Measurements from ENCODE around the gene GIN1. TPM values are rescaled to one million over a fixed set of nuclear protein-coding genes. Genes with fewer than 3 reads are reported as not detected.
A peak's percentile ranks its signal among the peaks of the same experiment; 100 is the strongest.
"Not testable (repeated sequence)": the region's sequence is repeated elsewhere in the genome, so short reads cannot be mapped to it uniquely, and the experiment has no call there.

The GIN1 gene
- total and polyA plus RNA-seq, 8 donors = 2.2 to 6.2 (median 3.6) TPM

DNA sequence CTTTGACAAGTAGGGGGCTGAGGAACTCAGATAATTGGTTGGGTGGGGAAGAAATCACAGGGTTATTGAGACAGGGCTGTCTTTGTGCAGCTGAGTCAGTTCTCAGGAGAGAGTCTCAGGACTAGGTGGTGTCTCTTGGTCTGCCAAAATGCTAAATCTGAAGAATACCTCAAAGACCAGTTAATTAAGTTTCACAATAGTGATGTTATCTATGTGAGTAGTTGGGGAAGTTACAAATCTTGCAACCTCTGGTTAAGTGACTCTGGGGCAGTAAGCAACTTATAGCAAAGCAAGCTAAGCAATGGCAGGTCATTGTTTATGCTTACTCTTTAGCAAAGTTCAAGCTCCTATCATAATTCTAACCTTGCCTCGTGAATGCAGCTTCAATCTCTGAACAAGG lies 53.6 kb downstream of the GIN1 start:
- 36 to 58% methylated on average over 1 of the region's 1 CpG for WGBS, 2 donors
- Histone ChIP-seq H3K4me1 (no peaks in the 10 kb centered on the region), H3K27me3 (no peaks in the 10 kb centered on the region), H3K27ac (no peak overlapping the region), H3K4me3 (no peak overlapping the region), H3K36me3 (no peaks in the 10 kb centered on the region), H3K9me3 (no peaks in the 10 kb centered on the region)
- intact Hi-C loops (cut with DNase I) = no loop called here
- no peak for DNase-seq
- no peak for FAIRE-seq
- TF ChIP-seq, protein P1, sequence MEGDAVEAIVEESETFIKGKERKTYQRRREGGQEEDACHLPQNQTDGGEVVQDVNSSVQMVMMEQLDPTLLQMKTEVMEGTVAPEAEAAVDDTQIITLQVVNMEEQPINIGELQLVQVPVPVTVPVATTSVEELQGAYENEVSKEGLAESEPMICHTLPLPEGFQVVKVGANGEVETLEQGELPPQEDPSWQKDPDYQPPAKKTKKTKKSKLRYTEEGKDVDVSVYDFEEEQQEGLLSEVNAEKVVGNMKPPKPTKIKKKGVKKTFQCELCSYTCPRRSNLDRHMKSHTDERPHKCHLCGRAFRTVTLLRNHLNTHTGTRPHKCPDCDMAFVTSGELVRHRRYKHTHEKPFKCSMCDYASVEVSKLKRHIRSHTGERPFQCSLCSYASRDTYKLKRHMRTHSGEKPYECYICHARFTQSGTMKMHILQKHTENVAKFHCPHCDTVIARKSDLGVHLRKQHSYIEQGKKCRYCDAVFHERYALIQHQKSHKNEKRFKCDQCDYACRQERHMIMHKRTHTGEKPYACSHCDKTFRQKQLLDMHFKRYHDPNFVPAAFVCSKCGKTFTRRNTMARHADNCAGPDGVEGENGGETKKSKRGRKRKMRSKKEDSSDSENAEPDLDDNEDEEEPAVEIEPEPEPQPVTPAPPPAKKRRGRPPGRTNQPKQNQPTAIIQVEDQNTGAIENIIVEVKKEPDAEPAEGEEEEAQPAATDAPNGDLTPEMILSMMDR (IDR thresholded peaks at IDR 0.05) = no peak
- no peak for ATAC-seq

DNA sequence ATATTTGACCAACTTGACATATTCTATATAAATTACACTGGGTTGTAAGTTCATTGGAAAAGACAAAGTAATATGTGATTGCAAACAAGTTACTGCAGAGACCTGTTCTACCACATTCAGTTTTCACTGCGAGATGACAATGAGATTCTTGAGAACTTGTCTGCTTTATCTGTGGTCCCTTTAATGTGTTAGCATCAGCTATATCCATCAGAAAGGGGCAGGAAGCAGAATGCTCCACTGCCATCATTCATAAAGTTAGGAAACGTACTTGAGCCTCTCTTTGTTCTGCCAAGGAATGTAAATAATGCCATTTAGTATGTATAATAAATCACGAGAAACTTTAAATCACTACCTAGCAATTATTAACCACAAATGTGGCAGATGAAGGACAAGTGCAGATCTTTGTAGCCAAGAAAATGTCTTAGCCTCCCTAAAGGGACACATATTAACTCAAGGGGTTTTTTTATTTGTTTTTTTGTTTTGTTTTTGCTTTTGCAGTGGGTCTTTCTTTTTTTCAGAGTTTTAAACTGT lies 59.4 kb downstream of the GIN1 start:
- Histone ChIP-seq H3K4me3 (no peak overlapping the region), H3K27me3 (no peaks in the 10 kb centered on the region), H3K9me3 (no peaks in the 10 kb centered on the region), H3K27ac (no peak overlapping the region), H3K4me1 (peaks cover 0 to 5% (median 0%) of the 10 kb centered on the region in 3 donors), H3K36me3 (no peaks in the 10 kb centered on the region)
- TF ChIP-seq, protein P1 (IDR thresholded peaks at IDR 0.05) = no peak
- intact Hi-C loops (cut with DNase I) = no loop called here
- no peak for DNase-seq
- 4 to 5% methylated on average over 3 of the region's 3 CpGs for WGBS, 2 donors
- FAIRE-seq = no peak
- ATAC-seq = peak in 2 of 4 donors; percentile 28 to 66

DNA sequence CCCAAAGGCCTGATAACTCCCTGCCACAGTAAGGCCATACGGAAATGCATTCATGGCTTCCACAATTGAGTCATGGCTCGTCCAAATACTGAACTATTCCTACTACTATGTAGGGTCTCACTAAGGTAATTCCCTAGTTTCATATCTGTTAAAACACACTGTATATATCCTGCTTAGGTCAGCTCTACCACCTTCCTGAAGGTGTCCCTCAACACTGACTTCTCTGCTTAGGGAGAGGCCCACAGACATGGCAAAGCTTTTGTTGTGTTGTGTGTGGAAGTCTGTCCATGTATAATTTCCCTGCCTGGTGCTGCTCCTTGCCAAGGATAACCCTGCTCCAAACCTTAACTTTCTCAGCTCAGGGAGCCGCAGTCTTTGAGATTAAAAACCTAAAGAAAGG lies 60.4 kb downstream of the GIN1 start:
- Histone ChIP-seq H3K36me3 (no peaks in the 10 kb centered on the region), H3K27ac (no peak overlapping the region), H3K9me3 (no peaks in the 10 kb centered on the region), H3K4me1 (peaks cover 0 to 5% (median 0%) of the 10 kb centered on the region in 3 donors), H3K4me3 (no peak overlapping the region), H3K27me3 (no peaks in the 10 kb centered on the region)
- DNase-seq (no peak), FAIRE-seq (no peak), ATAC-seq (no peak)
- TF ChIP-seq, protein P1 (IDR thresholded peaks at IDR 0.05) = no peak
- intact Hi-C loops (cut with DNase I) = no loop called here
- WGBS, 2 donors = 92 to 93% methylated on average over 3 of the region's 3 CpGs

DNA sequence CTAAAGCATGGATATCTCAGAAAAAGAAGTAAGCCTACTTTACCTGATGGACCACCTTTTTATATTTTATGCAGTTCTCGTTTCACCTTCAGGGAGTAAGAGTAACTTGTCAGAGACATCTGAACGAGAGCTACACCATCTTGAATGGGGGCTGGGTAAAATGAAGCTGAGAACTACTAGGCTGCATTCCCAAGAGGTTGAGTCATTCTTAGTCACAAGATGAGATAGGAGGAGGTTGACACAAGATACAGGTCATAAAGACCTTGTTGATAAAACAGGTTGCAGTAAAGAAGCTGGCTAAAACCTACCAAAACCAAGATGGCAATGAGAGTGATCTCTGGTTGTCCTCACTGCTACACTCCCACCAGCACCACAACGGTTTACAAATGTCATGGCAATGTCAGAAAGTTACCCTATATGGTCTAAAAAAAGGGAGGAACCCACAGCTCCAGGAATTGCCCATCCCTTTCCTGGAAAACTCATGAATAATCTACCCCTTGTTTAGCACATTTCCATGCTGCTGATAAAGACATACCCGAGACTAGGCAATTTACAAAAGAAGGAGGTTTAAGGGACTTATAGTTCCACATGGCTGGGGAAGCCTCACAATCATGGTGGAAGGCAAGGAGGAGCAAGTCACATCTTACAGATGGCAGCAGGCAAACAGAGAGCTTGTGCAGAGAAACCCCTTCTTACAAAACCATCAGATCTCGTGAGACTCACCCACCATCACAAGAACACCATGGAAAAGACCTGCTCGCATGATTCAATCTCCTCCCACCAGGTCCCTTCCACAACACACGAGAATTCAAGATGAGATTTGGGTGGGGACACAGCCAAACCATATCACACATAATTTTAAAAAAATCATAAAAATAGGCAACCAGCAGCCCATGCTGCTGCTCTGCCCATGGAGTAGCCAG lies 62.5 kb downstream of the GIN1 start:
- FAIRE-seq = no peak
- Histone ChIP-seq H3K36me3 (no peaks in the 10 kb centered on the region), H3K4me1 (peaks cover 0 to 5% (median 0%) of the 10 kb centered on the region in 3 donors), H3K4me3 (no peak overlapping the region), H3K9me3 (no peaks in the 10 kb centered on the region), H3K27ac (no peak overlapping the region), H3K27me3 (no peaks in the 10 kb centered on the region)
- 79 to 91% methylated on average over 6 to 7 of the region's 7 CpGs for WGBS, 2 donors
- no peak for ATAC-seq
- no peak for DNase-seq
- intact Hi-C loops (cut with DNase I) = no loop called here
- TF ChIP-seq, protein P1 (IDR thresholded peaks at IDR 0.05) = no peak

DNA sequence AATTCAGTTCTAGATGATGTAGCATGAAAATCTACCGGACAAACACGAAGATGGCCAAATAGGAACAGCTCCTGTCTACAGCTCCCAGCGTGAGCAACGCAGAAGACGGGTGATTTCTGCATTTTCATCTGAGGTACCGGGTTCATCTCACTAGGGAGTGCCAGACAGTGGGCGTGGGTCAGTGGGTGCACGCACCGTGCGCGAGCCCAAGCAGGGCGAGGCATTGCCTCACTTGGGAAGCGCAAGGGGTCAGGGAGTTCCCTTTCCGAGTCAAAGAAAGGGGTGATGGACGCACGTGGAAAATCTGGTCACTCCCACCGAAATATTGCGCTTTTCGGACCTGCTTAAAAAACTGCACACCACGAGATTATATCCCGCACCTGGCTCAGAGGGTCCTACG lies 73.2 kb downstream of the GIN1 start:
- H3K27me3 ChIP-seq; H3K4me1 ChIP-seq; FAIRE-seq; H3K9me3 ChIP-seq; H3K4me3 ChIP-seq; H3K27ac ChIP-seq; DNase-seq; ATAC-seq; intact Hi-C loops (cut with DNase I); H3K36me3 ChIP-seq: not testable (repeated sequence)
- WGBS, 2 donors = 87 to 89% methylated on average over 22 of the region's 22 CpGs
